ENCODE results near the gene OR2G6.

OR2G6 gene

DNA sequence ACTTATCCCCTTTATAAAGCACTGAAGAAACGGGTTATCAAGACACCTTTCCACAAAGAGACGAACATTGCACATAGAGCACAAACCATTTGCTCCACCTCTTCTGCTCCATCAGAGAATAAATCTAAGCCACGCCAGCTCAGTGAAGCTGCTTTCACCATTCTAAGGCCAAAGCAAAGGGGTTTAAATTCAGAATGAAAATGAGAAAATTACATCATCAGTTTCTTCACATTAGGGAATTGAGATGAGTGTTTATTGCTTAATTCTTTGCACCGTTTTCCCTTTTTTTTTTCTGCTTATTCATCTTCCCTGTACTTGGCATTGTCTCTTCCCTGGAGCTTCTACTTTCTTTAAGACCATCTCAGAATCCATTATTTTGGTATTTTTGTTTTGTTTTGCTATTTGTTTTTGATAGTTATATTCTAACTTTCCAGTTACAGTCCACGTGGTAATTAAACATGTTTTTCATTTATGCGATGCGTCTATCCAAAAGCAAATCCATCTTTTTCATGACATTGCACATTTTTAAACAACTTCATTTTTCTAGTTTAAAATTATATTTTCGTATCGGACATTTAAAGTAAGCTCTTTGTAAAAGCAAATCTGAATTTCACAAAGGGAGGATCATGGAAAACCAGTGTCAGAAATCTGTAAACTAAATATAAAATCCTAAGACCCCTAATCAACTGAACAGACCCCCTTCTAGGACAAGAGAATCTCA is 68.5 kb downstream of the OR2G6 start:
- no peak for DNase-seq

Data from GDM1 (cell line).